ENCODE data around the gene DUSP16. TPM values are rescaled to one million over a fixed set of nuclear protein-coding genes. Genes with fewer than 3 reads are reported as not detected.
A peak's percentile ranks its signal among the peaks of the same experiment; 100 is the strongest.

Gene DUSP16
- total RNA-seq, 4 donors from 2014 or later = 24.2 to 34.5 (median 26.4) TPM

- Histone ChIP-seq H3K4me3 (replicated peaks in 1 of 3) (no peak overlapping the region), H3K36me3 (no peaks in the 10 kb centered on the region), H3K9me3 (no peaks in the 10 kb centered on the region), H3K27ac (no peak overlapping the region), H3K27me3 (no peaks in the 10 kb centered on the region), H3K4me1 (peaks cover 17 to 47% of the 10 kb centered on the region in 2 donors)
- 93 to 99% methylated on average over 4 of the region's 4 CpGs for WGBS, 2 donors
- no peak for TF ChIP-seq CTCF (IDR thresholded peaks at IDR 0.05)
- TF ChIP-seq POLR2A (IDR thresholded peaks at IDR 0.05) = no peak
- no peak for DNase-seq
- intact Hi-C loops (cut with DNase I) = no loop called here
Observed at GRCh38 chr12:12445165-12445881, 117.3 kb downstream of the DUSP16 start.

- Histone ChIP-seq H3K4me1 (peaks cover 17 to 46% of the 10 kb centered on the region in 2 donors), H3K27ac (peak overlapping the region; percentile 4 to 72 (median 30)), H3K4me3 (replicated peaks in 1 of 3) (no peak overlapping the region), H3K27me3 (no peaks in the 10 kb centered on the region), H3K36me3 (no peaks in the 10 kb centered on the region), H3K9me3 (no peaks in the 10 kb centered on the region)
- WGBS, 2 donors = 46 to 57% methylated on average over 5 of the region's 5 CpGs
- no peak for TF ChIP-seq POLR2A (IDR thresholded peaks at IDR 0.05)
- no peak for TF ChIP-seq CTCF (IDR thresholded peaks at IDR 0.05)
- intact Hi-C loops (cut with DNase I) = no loop called here
- peak; percentile 17 to 41 for DNase-seq
Observed at GRCh38 chr12:12443431-12443878, 119.2 kb downstream of the DUSP16 start.

- DNase-seq = no peak
- Histone ChIP-seq H3K4me1 (peaks cover 17 to 46% of the 10 kb centered on the region in 2 donors), H3K27me3 (no peaks in the 10 kb centered on the region), H3K27ac (peak overlapping the region in 2 of 3 donors; percentile 4 to 72), H3K9me3 (no peaks in the 10 kb centered on the region), H3K36me3 (no peaks in the 10 kb centered on the region), H3K4me3 (replicated peaks in 1 of 3) (no peak overlapping the region)
- WGBS, 2 donors = 71 to 72% methylated on average over 5 of the region's 5 CpGs
- intact Hi-C loops (cut with DNase I) = no loop called here
- TF ChIP-seq POLR2A (IDR thresholded peaks at IDR 0.05) = no peak
- TF ChIP-seq CTCF (IDR thresholded peaks at IDR 0.05) = no peak
Observed at GRCh38 chr12:12442548-12443071, 120.1 kb downstream of the DUSP16 start.

- peak overlapping the region in 2 of 3 donors; percentile 4 to 72 for H3K27ac ChIP-seq
- WGBS, 2 donors = 86 to 89% methylated on average over 4 of the region's 4 CpGs
- no peak overlapping the region for H3K4me3 ChIP-seq (replicated peaks in 1 of 3)
- no peaks in the 10 kb centered on the region for H3K27me3 ChIP-seq
- no peaks in the 10 kb centered on the region for H3K9me3 ChIP-seq
- no peak for DNase-seq
- H3K4me1 ChIP-seq = peaks cover 15 to 43% of the 10 kb centered on the region in 2 donors
- intact Hi-C loops (cut with DNase I) = no loop called here
- TF ChIP-seq CTCF (IDR thresholded peaks at IDR 0.05) (no peak), POLR2A (IDR thresholded peaks at IDR 0.05) (no peak)
- H3K36me3 ChIP-seq = no peaks in the 10 kb centered on the region
Observed at GRCh38 chr12:12441843-12442461, 120.7 kb downstream of the DUSP16 start.

GRCh38 chr12:12441429-12441807 is 121.2 kb downstream of the DUSP16 start:
- H3K4me3 ChIP-seq (replicated peaks in 1 of 3) = no peak overlapping the region
- intact Hi-C loops (cut with DNase I) = no loop called here
- WGBS, 2 donors = 93 to 100% methylated on average over 2 of the region's 2 CpGs
- H3K27ac ChIP-seq = no peak overlapping the region
- H3K36me3 ChIP-seq = no peaks in the 10 kb centered on the region
- no peaks in the 10 kb centered on the region for H3K9me3 ChIP-seq
- no peaks in the 10 kb centered on the region for H3K27me3 ChIP-seq
- TF ChIP-seq POLR2A (IDR thresholded peaks at IDR 0.05) (no peak), CTCF (IDR thresholded peaks at IDR 0.05) (no peak)
- DNase-seq = no peak
- peaks cover 13 to 38% of the 10 kb centered on the region in 2 donors for H3K4me1 ChIP-seq
